Testis (tissue), 2 donors: ENCODE data around the gene PPARA.

ENCODE experiments used
- POLR2A ChIP-seq: fragments of 450-650 bp; IDR thresholded peaks from one replicate; pipeline ENCODE4 v1.6.1; 2017; ENCODE audit warnings: antibody characterized with exemption, mild to moderate bottlenecking, moderate library complexity
- TF ChIP-seq, protein P1 (sequence below), 3 experiments: fragments of 450-650 bp in 2 of 3; fragments of 200-600 bp in 1 of 3; sonication (generic) in 1 of 3; IDR thresholded peaks; one replicate each; pipeline ENCODE4 v1.5.1; 2016 to 2019; ENCODE audit warnings: antibody characterized with exemption in 3 of 3, mild to moderate bottlenecking in 2 of 3, moderate library complexity in 1 of 3

DNA sequence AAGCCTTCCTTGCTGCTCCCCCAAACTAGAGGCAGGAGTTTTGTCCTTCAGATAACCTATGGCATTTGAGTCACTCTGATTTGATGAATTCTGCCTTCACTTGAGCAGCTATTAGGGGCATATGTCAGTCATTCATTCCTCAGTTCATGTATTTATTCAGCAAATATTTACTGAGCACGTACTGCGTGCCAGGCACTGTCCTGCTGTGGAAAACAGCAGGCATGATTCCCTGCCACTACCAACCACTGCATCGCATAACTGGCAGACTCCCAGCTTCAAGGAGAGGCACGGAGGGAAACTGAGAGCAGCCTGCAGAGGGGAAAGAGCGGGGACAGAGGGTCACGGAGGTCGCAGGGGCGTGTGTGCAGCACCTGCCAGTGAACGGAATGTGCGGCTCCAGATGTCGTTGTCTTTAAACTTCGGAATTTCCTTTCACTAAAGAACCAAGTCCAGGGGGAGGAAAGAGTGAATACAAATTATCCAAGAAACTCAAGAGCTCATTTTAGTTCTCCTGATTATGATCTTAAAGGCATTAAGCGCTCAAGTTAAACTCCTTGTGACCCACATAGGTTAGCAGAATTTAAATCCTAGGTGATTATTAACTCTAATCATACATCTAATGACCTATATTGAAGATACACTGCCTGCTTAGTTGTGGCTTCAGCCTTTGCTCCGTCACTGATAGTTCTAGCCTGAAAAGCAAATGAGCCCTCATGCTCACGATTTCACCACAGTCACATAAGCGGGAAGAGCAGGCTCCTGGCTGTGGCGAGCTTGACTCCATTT lies 12.6 kb downstream of the PPARA start:
- TF ChIP-seq, protein P1, sequence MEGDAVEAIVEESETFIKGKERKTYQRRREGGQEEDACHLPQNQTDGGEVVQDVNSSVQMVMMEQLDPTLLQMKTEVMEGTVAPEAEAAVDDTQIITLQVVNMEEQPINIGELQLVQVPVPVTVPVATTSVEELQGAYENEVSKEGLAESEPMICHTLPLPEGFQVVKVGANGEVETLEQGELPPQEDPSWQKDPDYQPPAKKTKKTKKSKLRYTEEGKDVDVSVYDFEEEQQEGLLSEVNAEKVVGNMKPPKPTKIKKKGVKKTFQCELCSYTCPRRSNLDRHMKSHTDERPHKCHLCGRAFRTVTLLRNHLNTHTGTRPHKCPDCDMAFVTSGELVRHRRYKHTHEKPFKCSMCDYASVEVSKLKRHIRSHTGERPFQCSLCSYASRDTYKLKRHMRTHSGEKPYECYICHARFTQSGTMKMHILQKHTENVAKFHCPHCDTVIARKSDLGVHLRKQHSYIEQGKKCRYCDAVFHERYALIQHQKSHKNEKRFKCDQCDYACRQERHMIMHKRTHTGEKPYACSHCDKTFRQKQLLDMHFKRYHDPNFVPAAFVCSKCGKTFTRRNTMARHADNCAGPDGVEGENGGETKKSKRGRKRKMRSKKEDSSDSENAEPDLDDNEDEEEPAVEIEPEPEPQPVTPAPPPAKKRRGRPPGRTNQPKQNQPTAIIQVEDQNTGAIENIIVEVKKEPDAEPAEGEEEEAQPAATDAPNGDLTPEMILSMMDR (IDR thresholded peaks at IDR 0.05), result no peak
- TF ChIP-seq POLR2A, result no peak
